Measurements from ENCODE around the gene SPATA33. TPM values are rescaled to one million over a fixed set of nuclear protein-coding genes. Genes with fewer than 3 reads are reported as not detected.

SPATA33 gene
- total and polyA plus RNA-seq, 2 experiments from 2014 or later, result 2.7 to 7.5 TPM

DNA sequence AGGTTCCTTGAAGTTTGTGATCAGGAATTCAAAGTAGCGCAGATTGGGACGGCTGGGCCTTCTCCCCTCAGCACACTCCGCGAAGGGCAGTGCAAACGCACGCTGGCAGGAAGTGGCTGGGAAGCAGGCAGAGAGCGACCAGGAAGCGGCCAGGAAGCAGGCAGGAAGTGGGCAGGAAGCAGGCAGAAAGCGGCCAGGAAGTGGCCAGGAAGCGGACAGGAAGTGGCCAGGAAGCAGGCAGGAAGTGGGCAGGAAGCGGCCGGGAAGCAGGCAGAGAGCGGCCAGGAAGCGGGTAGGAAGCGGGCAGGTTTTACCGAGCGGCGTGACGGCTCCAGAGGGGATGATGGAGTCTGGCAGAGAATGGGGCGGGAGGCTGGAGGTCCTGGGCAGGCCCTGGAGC is 41.0 kb upstream of the SPATA33 start:
- no peaks in the 10 kb centered on the region; the same call in 1 of the 2 replicates for H3F3A ChIP-seq (ENCODE audit: insufficient read depth)
- no peak for DNase-seq
- no peaks in the 10 kb centered on the region for H3K36me3 ChIP-seq (ENCODE audit: low read depth)
- 78 to 81% methylated on average over 19 to 20 of the region's 20 CpGs for WGBS, 2 experiments (ENCODE audit: low coverage in 1 of 2, low lambda C conversion rate in 2 of 2, missing lambda C conversion rate in 2 of 2)
- no peak overlapping the region for H2AFZ ChIP-seq
- no peak overlapping the region for H3K4me3 ChIP-seq
- H3K79me2 ChIP-seq (ENCODE audit: insufficient read depth), result no peaks in the 10 kb centered on the region
- H3K9me3 ChIP-seq (ENCODE audit: low read depth), result no peaks in the 10 kb centered on the region
- peaks cover 3% of the 10 kb centered on the region; the same call in 1 of the 2 replicates for H3K27me3 ChIP-seq (replicated peaks; ENCODE audit: insufficient read depth)
- H3K9me2 ChIP-seq (ENCODE audit: insufficient read depth), result no peaks in the 10 kb centered on the region
- no peak overlapping the region for H3K4me2 ChIP-seq (ENCODE audit: unreplicated experiment)
- no peak overlapping the region for H3K9ac ChIP-seq
- no peaks in the 10 kb centered on the region for H4K20me1 ChIP-seq (ENCODE audit: insufficient read depth)
- TF ChIP-seq EZH2 (IDR thresholded peaks at IDR 0.05; ENCODE audit: insufficient read depth, poor library complexity, severe bottlenecking) (no peak), EZH2phosphoT487 (IDR thresholded peaks at IDR 0.05; ENCODE audit: insufficient read depth, low read depth) (no peak)
- in situ Hi-C loops (cut with MboI), result no loop called here
- no peak overlapping the region for H3K27ac ChIP-seq
- H3K4me1 ChIP-seq (ENCODE audit: insufficient read depth), result no peaks in the 10 kb centered on the region

DNA sequence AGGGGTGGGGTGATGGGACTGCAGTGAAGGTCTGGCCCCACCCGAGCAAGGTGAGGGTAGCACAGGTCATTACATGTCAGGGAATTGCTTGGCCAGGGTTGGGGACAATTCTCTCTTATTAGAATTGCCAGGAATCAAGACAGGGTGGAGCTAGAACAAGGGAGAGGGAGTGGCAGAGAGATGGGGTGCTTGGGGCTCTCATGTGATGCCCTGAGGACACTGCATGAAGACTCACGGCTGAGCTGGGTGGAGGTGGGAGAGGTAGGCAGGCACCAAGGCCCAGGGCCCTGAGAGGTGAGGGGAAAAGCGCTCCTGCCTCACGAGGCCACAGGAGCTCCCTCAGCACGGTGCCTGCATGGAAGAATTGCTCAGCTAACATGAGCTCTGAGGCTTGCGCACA is 40.6 kb upstream of the SPATA33 start:
- H3K27me3 ChIP-seq (replicated peaks; ENCODE audit: insufficient read depth), result peaks cover 3% of the 10 kb centered on the region; the same call in 1 of the 2 replicates
- no peaks in the 10 kb centered on the region for H3K4me1 ChIP-seq (ENCODE audit: insufficient read depth)
- TF ChIP-seq EZH2 (IDR thresholded peaks at IDR 0.05; ENCODE audit: insufficient read depth, poor library complexity, severe bottlenecking) (no peak), EZH2phosphoT487 (IDR thresholded peaks at IDR 0.05; ENCODE audit: insufficient read depth, low read depth) (no peak)
- WGBS, 2 experiments (ENCODE audit: low coverage in 1 of 2, low lambda C conversion rate in 2 of 2, missing lambda C conversion rate in 2 of 2), result 51 to 56% methylated on average over 5 to 6 of the region's 6 CpGs
- H3K9me2 ChIP-seq (ENCODE audit: insufficient read depth), result no peaks in the 10 kb centered on the region
- in situ Hi-C loops (cut with MboI), result no loop called here
- no peak overlapping the region for H3K4me3 ChIP-seq
- H3F3A ChIP-seq (ENCODE audit: insufficient read depth), result no peaks in the 10 kb centered on the region; the same call in 1 of the 2 replicates
- H3K27ac ChIP-seq, result no peak overlapping the region
- H3K9ac ChIP-seq, result no peak overlapping the region
- H4K20me1 ChIP-seq (ENCODE audit: insufficient read depth), result no peaks in the 10 kb centered on the region
- H3K9me3 ChIP-seq (ENCODE audit: low read depth), result no peaks in the 10 kb centered on the region
- H3K4me2 ChIP-seq (ENCODE audit: unreplicated experiment), result no peak overlapping the region
- H3K36me3 ChIP-seq (ENCODE audit: low read depth), result no peaks in the 10 kb centered on the region
- H3K79me2 ChIP-seq (ENCODE audit: insufficient read depth), result no peaks in the 10 kb centered on the region
- no peak overlapping the region for H2AFZ ChIP-seq
- no peak for DNase-seq

DNA sequence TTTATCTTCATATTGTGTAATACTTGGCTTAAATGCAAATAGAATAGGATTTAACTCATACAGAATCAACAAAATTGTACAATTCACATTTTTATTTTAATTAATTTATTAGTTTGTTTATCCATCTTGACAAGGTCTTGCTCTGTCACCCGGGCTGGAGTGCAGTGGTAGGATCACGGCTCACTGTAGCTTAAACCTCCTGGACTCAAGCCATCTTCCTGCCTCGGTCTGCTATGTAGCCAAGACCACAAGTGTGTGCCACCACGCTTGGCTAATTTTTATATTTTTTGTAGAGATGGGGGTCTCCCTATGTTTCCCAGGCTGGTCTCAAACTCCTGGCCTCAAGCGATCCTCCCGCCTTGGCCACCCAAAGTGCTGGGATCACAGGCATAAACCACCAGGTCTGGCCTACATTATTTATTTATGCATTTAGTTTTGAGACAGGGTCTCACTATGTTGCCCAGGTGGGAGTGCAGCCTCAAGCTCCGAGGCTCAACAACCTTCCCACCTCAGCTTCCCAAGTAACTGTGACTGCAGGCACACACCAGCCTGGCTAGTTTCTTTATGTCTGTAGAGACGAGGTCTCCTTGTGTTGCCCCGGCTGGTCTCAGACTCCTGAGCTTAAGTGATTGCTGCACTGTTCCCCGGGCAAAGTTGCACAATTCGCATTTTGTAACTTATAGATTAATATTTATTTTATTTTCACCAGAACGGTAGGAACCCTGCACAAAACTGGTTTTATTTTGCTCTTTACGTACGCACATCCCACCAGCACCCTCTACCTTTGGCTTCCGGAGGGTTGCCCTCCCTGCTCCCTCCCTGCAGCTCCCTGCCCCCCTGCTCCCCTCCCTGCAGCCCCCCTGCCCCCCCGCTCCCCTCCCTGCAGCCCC is 39.3 kb upstream of the SPATA33 start:
- DNase-seq, result no peak
- H3K9me2 ChIP-seq (ENCODE audit: insufficient read depth), result no peaks in the 10 kb centered on the region
- no peak overlapping the region for H3K4me3 ChIP-seq
- no peaks in the 10 kb centered on the region; the same call in 1 of the 2 replicates for H3F3A ChIP-seq (ENCODE audit: insufficient read depth)
- H2AFZ ChIP-seq, result no peak overlapping the region
- TF ChIP-seq EZH2phosphoT487 (IDR thresholded peaks at IDR 0.05; ENCODE audit: insufficient read depth, low read depth), result no peak
- TF ChIP-seq EZH2 (IDR thresholded peaks at IDR 0.05; ENCODE audit: insufficient read depth, poor library complexity, severe bottlenecking), result no peak
- in situ Hi-C loops (cut with MboI), result no loop called here
- 33 to 41% methylated on average over 12 to 16 of the region's 16 CpGs for WGBS, 2 experiments (ENCODE audit: low coverage in 1 of 2, low lambda C conversion rate in 2 of 2, missing lambda C conversion rate in 2 of 2)
- H3K9me3 ChIP-seq (ENCODE audit: low read depth), result no peaks in the 10 kb centered on the region
- H3K36me3 ChIP-seq (ENCODE audit: low read depth), result no peaks in the 10 kb centered on the region
- H3K27me3 ChIP-seq (replicated peaks; ENCODE audit: insufficient read depth), result peaks cover 3% of the 10 kb centered on the region; the same call in 1 of the 2 replicates
- no peaks in the 10 kb centered on the region for H4K20me1 ChIP-seq (ENCODE audit: insufficient read depth)
- H3K27ac ChIP-seq, result no peak overlapping the region
- H3K4me2 ChIP-seq (ENCODE audit: unreplicated experiment), result no peak overlapping the region
- no peaks in the 10 kb centered on the region for H3K79me2 ChIP-seq (ENCODE audit: insufficient read depth)
- H3K4me1 ChIP-seq (ENCODE audit: insufficient read depth), result 0 out of 2 replicates have a peak, but pooled peaks cover 3% of the 10 kb centered on the region
- no peak overlapping the region for H3K9ac ChIP-seq

DNA sequence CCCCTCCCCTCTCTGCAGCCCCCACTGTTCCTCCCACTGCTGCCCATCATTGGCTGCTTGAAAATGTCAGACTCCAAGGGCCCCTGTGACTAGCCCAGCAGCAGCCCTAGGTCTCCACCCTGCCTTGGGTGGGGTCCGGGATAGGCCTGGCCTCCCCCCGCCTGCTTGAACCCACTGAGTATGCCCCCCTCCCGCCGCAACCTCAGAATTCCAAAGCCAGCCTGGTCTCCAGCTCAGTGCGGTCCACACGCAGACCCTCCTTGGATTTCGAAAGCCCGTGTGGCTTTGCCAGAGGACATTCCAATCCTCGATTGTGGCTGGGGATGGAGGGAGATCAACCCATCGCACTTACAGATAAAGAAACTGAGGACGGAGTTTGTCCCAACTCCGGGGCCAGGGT is 37.8 kb upstream of the SPATA33 start:
- H3K9me3 ChIP-seq (ENCODE audit: low read depth), result no peaks in the 10 kb centered on the region
- DNase-seq, result no peak
- no peaks in the 10 kb centered on the region for H4K20me1 ChIP-seq (ENCODE audit: insufficient read depth)
- in situ Hi-C loops (cut with MboI), result no loop called here
- 0 out of 2 replicates have a peak, but pooled peaks cover 5% of the 10 kb centered on the region for H3K4me1 ChIP-seq (ENCODE audit: insufficient read depth)
- H3K27ac ChIP-seq, result no peak overlapping the region
- H3K4me3 ChIP-seq, result no peak overlapping the region
- no peak overlapping the region for H3K9ac ChIP-seq
- TF ChIP-seq EZH2 (IDR thresholded peaks at IDR 0.05; ENCODE audit: insufficient read depth, poor library complexity, severe bottlenecking) (no peak), EZH2phosphoT487 (IDR thresholded peaks at IDR 0.05; ENCODE audit: insufficient read depth, low read depth) (no peak)
- no peaks in the 10 kb centered on the region for H3K79me2 ChIP-seq (ENCODE audit: insufficient read depth)
- H3K4me2 ChIP-seq (ENCODE audit: unreplicated experiment), result no peak overlapping the region
- H2AFZ ChIP-seq, result no peak overlapping the region
- no peaks in the 10 kb centered on the region for H3K9me2 ChIP-seq (ENCODE audit: insufficient read depth)
- 25 to 41% methylated on average over 10 to 12 of the region's 12 CpGs for WGBS, 2 experiments (ENCODE audit: low coverage in 1 of 2, low lambda C conversion rate in 2 of 2, missing lambda C conversion rate in 2 of 2)
- H3K27me3 ChIP-seq (replicated peaks; ENCODE audit: insufficient read depth), result peaks cover 3% of the 10 kb centered on the region; the same call in 1 of the 2 replicates
- no peaks in the 10 kb centered on the region; the same call in 1 of the 2 replicates for H3F3A ChIP-seq (ENCODE audit: insufficient read depth)
- H3K36me3 ChIP-seq (ENCODE audit: low read depth), result no peaks in the 10 kb centered on the region

Data from GM23248 (cell line).